ENCODE data around the gene KIF3B.

DNA sequence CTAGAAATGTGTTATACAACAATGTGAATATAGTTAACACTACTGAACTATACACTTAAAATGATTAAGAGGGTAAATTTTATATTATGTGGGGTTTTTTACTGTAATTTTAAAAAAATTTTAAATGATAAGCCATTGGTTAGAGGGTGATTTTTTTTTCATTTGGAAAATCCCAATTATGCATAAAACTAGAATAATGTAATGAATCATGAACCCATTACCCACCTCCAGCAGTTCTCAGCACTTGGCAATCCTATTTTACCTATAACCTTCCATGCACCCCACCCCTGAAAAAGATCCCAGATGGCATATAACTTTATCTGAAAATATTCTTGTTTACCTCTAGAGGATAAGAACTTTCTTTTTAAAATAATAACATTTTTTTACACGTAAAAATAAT is 13.7 kb downstream of the KIF3B start:
- no peak for TF ChIP-seq POLR2A (IDR thresholded peaks at IDR 0.05; ENCODE audit: low read length)
- no peak for TF ChIP-seq GATA1 (IDR thresholded peaks at IDR 0.05; ENCODE audit: low read depth, low read length)
